ENCODE data around the gene FOXF2.

FOXF2 gene

GRCh38 chr6:1390133-1390945 is 963 bp downstream of the FOXF2 start:
- in situ Hi-C loops (cut with HindIII; ENCODE audit: low sequenced_read_pairs): no loop called here
- TF ChIP-seq, protein P1, sequence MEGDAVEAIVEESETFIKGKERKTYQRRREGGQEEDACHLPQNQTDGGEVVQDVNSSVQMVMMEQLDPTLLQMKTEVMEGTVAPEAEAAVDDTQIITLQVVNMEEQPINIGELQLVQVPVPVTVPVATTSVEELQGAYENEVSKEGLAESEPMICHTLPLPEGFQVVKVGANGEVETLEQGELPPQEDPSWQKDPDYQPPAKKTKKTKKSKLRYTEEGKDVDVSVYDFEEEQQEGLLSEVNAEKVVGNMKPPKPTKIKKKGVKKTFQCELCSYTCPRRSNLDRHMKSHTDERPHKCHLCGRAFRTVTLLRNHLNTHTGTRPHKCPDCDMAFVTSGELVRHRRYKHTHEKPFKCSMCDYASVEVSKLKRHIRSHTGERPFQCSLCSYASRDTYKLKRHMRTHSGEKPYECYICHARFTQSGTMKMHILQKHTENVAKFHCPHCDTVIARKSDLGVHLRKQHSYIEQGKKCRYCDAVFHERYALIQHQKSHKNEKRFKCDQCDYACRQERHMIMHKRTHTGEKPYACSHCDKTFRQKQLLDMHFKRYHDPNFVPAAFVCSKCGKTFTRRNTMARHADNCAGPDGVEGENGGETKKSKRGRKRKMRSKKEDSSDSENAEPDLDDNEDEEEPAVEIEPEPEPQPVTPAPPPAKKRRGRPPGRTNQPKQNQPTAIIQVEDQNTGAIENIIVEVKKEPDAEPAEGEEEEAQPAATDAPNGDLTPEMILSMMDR (IDR thresholded peaks at IDR 0.05; ENCODE audit: low read depth, low read length): no peak
- DNase-seq (ENCODE audit: low read depth, low spot score): no peak
- H3K4me3 ChIP-seq (ENCODE audit: low read depth, low read length): peak overlapping the region; percentile 50

GRCh38 chr6:1390946-1391799 is 1.8 kb downstream of the FOXF2 start:
- H3K4me3 ChIP-seq (ENCODE audit: low read depth, low read length): peak overlapping the region; percentile 50
- in situ Hi-C loops (cut with HindIII; ENCODE audit: low sequenced_read_pairs): no loop called here
- DNase-seq (ENCODE audit: low read depth, low spot score): no peak
- TF ChIP-seq, protein P1 (IDR thresholded peaks at IDR 0.05; ENCODE audit: low read depth, low read length): no peak

GRCh38 chr6:1391800-1392309 is 2.5 kb downstream of the FOXF2 start:
- peak overlapping the region; percentile 50 for H3K4me3 ChIP-seq (ENCODE audit: low read depth, low read length)
- no peak for DNase-seq (ENCODE audit: low read depth, low spot score)
- in situ Hi-C loops (cut with HindIII; ENCODE audit: low sequenced_read_pairs): no loop called here
- TF ChIP-seq, protein P1 (IDR thresholded peaks at IDR 0.05; ENCODE audit: low read depth, low read length): no peak

GRCh38 chr6:1392813-1393640 is 3.7 kb downstream of the FOXF2 start:
- in situ Hi-C loops (cut with HindIII; ENCODE audit: low sequenced_read_pairs): no loop called here
- TF ChIP-seq, protein P1 (IDR thresholded peaks at IDR 0.05; ENCODE audit: low read depth, low read length): no peak
- DNase-seq (ENCODE audit: low read depth, low spot score): no peak
- H3K4me3 ChIP-seq (ENCODE audit: low read depth, low read length): peak overlapping the region; percentile 50

- TF ChIP-seq, protein P1 (IDR thresholded peaks at IDR 0.05; ENCODE audit: low read depth, low read length): no peak
Observed at GRCh38 chr6:1393641-1394283, 4.4 kb downstream of the FOXF2 start.

More at GRCh38 chr6:1393641-1394283, 4.4 kb downstream of the FOXF2 start:
- in situ Hi-C loops (cut with HindIII; ENCODE audit: low sequenced_read_pairs): no loop called here
- no peak for DNase-seq (ENCODE audit: low read depth, low spot score)
- peak overlapping the region; percentile 12 for H3K4me3 ChIP-seq (ENCODE audit: low read depth, low read length)
